CD14-positive monocyte (primary cell): ENCODE results near the gene LUC7L. TPM values are rescaled to one million over a fixed set of nuclear protein-coding genes. Genes with fewer than 3 reads are reported as not detected.

Experiments used
- DNase-seq, 3 donors: peaks; one replicate each; pipeline ENCODE4 v3.0.0-alpha.2; 2011 to 2022
- H2AFZ ChIP-seq: 2 replicates; pipeline ENCODE4 v1.6.0; 2012; ENCODE audit warnings: mild to moderate bottlenecking, low read depth, low read length, inconsistent platforms; ENCODE audit not compliant: insufficient read depth, poor library complexity, severe bottlenecking
- H3K27ac ChIP-seq, 2 donors: 1 replicate in 1 of 2; 2 replicates in 1 of 2; pipeline ENCODE4 v1.5.1; 2012 to 2013; ENCODE audit warnings: low read length in 2 of 2, control low read depth in 1 of 2, inconsistent platforms in 1 of 2, low read depth in 1 of 2, mild to moderate bottlenecking in 1 of 2
- H3K27me3 ChIP-seq, 2 donors: one replicate each; pipeline versions ENCODE4 v1.6.0 to v1.6.1; 2011 to 2013; ENCODE audit warnings: low read length in 2 of 2; ENCODE audit not compliant: control insufficient read depth in 2 of 2, insufficient read depth in 2 of 2
- H3K36me3 ChIP-seq, 2 donors: replicated peaks in 1 of 2; 1 replicate in 1 of 2; 2 replicates in 1 of 2; pipeline versions ENCODE4 v1.5.1 to v1.6.1; 2012 to 2013; ENCODE audit warnings: low read length in 2 of 2, control low read depth in 1 of 2, inconsistent platforms in 1 of 2, mild to moderate bottlenecking in 1 of 2; ENCODE audit not compliant: insufficient read depth in 2 of 2, control insufficient read depth in 1 of 2
- H3K4me1 ChIP-seq, 2 donors: 1 replicate in 1 of 2; 2 replicates in 1 of 2; pipeline versions ENCODE4 v1.5.1 to v1.6.1; 2012 to 2013; ENCODE audit warnings: low read length in 2 of 2, control low read depth in 1 of 2, inconsistent platforms in 1 of 2, mild to moderate bottlenecking in 1 of 2, moderate library complexity in 1 of 2; ENCODE audit not compliant: insufficient read depth in 2 of 2, control insufficient read depth in 1 of 2
- H3K4me2 ChIP-seq: replicated peaks from 2 replicates; pipeline ENCODE3; 2012; ENCODE audit warnings: low read length, moderate library complexity, mild to moderate bottlenecking; ENCODE audit not compliant: poor library complexity, severe bottlenecking; ENCODE audit errors: extremely low read depth
- H3K4me3 ChIP-seq, 3 experiments: fragments of 200-600 bp in 1 of 3; sonication (generic) in 1 of 3; replicated peaks in 1 of 3; 1 replicate in 2 of 3; 2 replicates in 1 of 3; pipeline ENCODE4 v1.5.1; 2011 to 2013; ENCODE audit warnings: low read length in 3 of 3, mild to moderate bottlenecking in 3 of 3, control low read depth in 2 of 3, low read depth in 2 of 3, inconsistent platforms in 1 of 3, moderate library complexity in 1 of 3
- H3K79me2 ChIP-seq: 2 replicates; pipeline ENCODE4 v1.6.0; 2012; ENCODE audit warnings: mild to moderate bottlenecking, control low read depth, inconsistent platforms, low read length, moderate library complexity; ENCODE audit not compliant: insufficient read depth
- H3K9ac ChIP-seq: 2 replicates; pipeline ENCODE4 v1.6.0; 2017; ENCODE audit warnings: low read length, mild to moderate bottlenecking; ENCODE audit not compliant: insufficient read depth, poor library complexity, severe bottlenecking
- H3K9me3 ChIP-seq, 2 donors: replicated peaks in 1 of 2; 1 replicate in 1 of 2; 2 replicates in 1 of 2; pipeline versions ENCODE4 v1.5.1 to v1.6.1; 2012 to 2013; ENCODE audit warnings: low read length in 2 of 2, control low read depth in 1 of 2; ENCODE audit not compliant: control insufficient read depth in 1 of 2, insufficient read depth in 1 of 2
- H4K20me1 ChIP-seq: 2 replicates; pipeline ENCODE4 v1.6.0; 2012; ENCODE audit warnings: mild to moderate bottlenecking, low read length, control low read depth, moderate library complexity; ENCODE audit not compliant: insufficient read depth
- H3K27ac Mint-ChIP-seq, 7 donors: one replicate each; pipeline ENCODE4 v1.8.0; 2020; ENCODE audit warnings: mild to moderate bottlenecking in 7 of 7, mixed read lengths in 7 of 7, moderate library complexity in 6 of 7, inconsistent platforms in 2 of 7
- H3K27me3 Mint-ChIP-seq, 3 donors: one replicate each; pipeline ENCODE4 v1.8.0; 2021 to 2022; ENCODE audit warnings: low read depth in 3 of 3, mild to moderate bottlenecking in 3 of 3, mixed read lengths in 3 of 3, moderate library complexity in 3 of 3, inconsistent platforms in 1 of 3
- H3K36me3 Mint-ChIP-seq, 2 donors: one replicate each; pipeline ENCODE4 v1.8.0; 2020; ENCODE audit warnings: mixed read lengths in 2 of 2, inconsistent platforms in 1 of 2, mild to moderate bottlenecking in 1 of 2
- H3K4me1 Mint-ChIP-seq: one replicate; pipeline ENCODE4 v1.8.0; 2020; ENCODE audit warnings: mild to moderate bottlenecking, mixed read lengths
- H3K4me3 Mint-ChIP-seq, 2 donors: one replicate each; pipeline ENCODE4 v1.8.0; 2020; ENCODE audit warnings: mild to moderate bottlenecking in 2 of 2, mixed read lengths in 2 of 2, moderate library complexity in 1 of 2
- H3K9me3 Mint-ChIP-seq, 7 donors: one replicate each; pipeline ENCODE4 v1.8.0; 2020 to 2022; ENCODE audit warnings: mixed read lengths in 7 of 7, mild to moderate bottlenecking in 6 of 7, moderate library complexity in 6 of 7, inconsistent platforms in 2 of 7
- WGBS: methylation state at CpG from one replicate; pipeline ENCODE4 v1.1.5; 2013; ENCODE audit warnings: missing lambda C conversion rate; ENCODE audit not compliant: insufficient coverage; 5-methylcytosine and 5-hydroxymethylcytosine counted together
- intact Hi-C, 2 donors: fragments of 100-400 bp; cut with micrococcal nuclease; formaldehyde crosslinking; loops; one replicate each; pipeline versions ENCODE4 v1.15.0 to v1.15.1; 2023
- polyA plus RNA-seq, 3 donors: library from polyadenylated mRNA; depleted of rRNA in 1 of 3; unstranded in 2 of 3; stranded (reverse) in 1 of 3; fragments of 300-500 nt in 2 of 3; fragments of >200 nt in 1 of 3; fragmentation: Illumina TruSeq in 2 of 3; gene quantifications; 1 replicate in 2 of 3; 2 replicates in 1 of 3; pipeline ENCODE4 v1.2.3, GENCODE V29; 2012 to 2021
- TF ChIP-seq, protein P1 (sequence below): fragments of 200-600 bp; IDR thresholded peaks from one replicate; pipeline ENCODE4 v1.8.0; 2022; ENCODE audit warnings: antibody characterized with exemption, mild to moderate bottlenecking

LUC7L gene
- polyA plus RNA-seq, 3 donors = 4.0 to 109 (median 4.6) TPM

DNA sequence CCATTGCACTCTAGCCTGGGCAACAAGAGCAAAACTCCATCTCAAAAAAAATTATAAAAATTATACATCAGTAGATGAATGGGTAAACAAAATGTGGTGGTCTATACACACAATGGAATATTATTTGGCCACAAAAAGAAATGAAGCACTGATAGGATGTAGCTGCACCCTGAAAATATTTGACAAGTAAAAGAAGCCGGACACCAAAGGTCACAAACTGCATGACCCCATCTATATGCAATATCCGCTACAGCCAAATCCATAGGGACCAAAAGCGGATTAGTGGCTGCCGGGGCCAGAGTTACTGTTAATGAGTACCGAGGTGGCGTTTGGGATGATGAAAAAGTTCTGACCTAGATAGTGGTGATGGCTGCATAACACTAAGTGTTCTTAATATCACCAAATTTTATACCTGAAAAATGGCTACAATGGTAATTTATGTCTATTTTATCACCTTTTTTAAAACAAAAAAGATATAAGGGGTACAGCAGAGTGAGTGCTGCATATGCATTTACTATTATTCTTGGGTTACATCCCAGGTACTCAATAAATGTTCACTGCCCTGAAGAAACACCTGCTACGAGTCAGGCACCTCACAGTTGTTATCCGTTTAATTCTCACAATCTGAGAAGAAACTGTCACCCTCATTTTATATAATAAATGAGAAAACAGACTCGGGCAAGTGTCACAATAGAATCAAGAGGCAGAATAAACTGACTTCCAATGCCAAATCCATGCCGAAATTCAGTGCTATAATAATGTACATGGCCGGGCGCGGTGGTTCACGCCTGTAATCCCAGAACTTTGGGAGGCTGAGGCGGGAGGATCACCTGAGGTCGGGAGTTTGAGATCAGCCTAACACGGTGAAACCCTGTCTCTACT lies 49.8 kb downstream of the LUC7L start:
- Histone ChIP-seq H3K79me2 (no peaks in the 10 kb centered on the region), H3K9ac (no peak overlapping the region), H3K9me3 (peaks cover 0 to 9% of the 10 kb centered on the region in 2 donors), H3K27ac (no peak overlapping the region), H2AFZ (no peak overlapping the region), H3K27me3 (peaks cover 39 to 60% of the 10 kb centered on the region in 2 donors), H3K4me1 (peaks cover 8 to 17% of the 10 kb centered on the region in 2 donors), H3K4me3 (no peak overlapping the region), H3K4me2 (no peak overlapping the region), H4K20me1 (no peaks in the 10 kb centered on the region), H3K36me3 (no peaks in the 10 kb centered on the region)
- H3K4me1 Mint-ChIP-seq = peaks cover 11% of the 10 kb centered on the region
- no peak for DNase-seq
- H3K4me3 Mint-ChIP-seq = peak overlapping the region in 1 of 2 donors; percentile 80
- peaks cover 48 to 67% (median 57%) of the 10 kb centered on the region in 3 donors for H3K27me3 Mint-ChIP-seq
- no peak overlapping the region for H3K27ac Mint-ChIP-seq
- H3K9me3 Mint-ChIP-seq = peaks cover 0 to 17% (median 3%) of the 10 kb centered on the region in 7 donors
- TF ChIP-seq, protein P1, sequence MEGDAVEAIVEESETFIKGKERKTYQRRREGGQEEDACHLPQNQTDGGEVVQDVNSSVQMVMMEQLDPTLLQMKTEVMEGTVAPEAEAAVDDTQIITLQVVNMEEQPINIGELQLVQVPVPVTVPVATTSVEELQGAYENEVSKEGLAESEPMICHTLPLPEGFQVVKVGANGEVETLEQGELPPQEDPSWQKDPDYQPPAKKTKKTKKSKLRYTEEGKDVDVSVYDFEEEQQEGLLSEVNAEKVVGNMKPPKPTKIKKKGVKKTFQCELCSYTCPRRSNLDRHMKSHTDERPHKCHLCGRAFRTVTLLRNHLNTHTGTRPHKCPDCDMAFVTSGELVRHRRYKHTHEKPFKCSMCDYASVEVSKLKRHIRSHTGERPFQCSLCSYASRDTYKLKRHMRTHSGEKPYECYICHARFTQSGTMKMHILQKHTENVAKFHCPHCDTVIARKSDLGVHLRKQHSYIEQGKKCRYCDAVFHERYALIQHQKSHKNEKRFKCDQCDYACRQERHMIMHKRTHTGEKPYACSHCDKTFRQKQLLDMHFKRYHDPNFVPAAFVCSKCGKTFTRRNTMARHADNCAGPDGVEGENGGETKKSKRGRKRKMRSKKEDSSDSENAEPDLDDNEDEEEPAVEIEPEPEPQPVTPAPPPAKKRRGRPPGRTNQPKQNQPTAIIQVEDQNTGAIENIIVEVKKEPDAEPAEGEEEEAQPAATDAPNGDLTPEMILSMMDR = no peak
- peaks cover 1 to 3% of the 10 kb centered on the region in 2 donors for H3K36me3 Mint-ChIP-seq
- WGBS = 87% methylated on average over 5 of the region's 17 CpGs
- intact Hi-C loops = no loop called here

DNA sequence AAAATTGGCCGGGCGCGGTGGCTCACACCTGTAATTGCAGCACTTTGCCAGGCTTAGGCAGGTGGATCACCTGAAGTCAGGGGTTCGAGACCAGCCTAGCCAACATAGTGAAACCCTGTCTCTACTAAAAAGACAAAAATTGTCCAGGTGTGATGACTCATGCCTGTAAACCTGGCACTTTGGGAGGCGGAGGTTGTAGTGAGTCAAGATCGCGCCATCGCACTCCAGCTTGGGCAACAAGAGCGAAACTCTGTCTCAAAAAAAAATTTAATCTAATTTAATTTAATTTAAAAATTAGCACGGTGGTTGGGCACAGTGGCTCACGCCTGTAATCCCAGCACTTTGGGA lies 50.6 kb downstream of the LUC7L start:
- H3K9me3 ChIP-seq = peaks cover 0 to 9% of the 10 kb centered on the region in 2 donors
- no peaks in the 10 kb centered on the region for H3K36me3 ChIP-seq
- no peaks in the 10 kb centered on the region for H3K79me2 ChIP-seq
- Mint-ChIP-seq H3K36me3 (peaks cover 3 to 4% of the 10 kb centered on the region in 2 donors), H3K9me3 (peaks cover 0 to 20% (median 4%) of the 10 kb centered on the region in 7 donors), H3K4me3 (peak overlapping the region in 1 of 2 donors; percentile 65), H3K27me3 (peaks cover 51 to 74% (median 64%) of the 10 kb centered on the region in 3 donors), H3K27ac (no peak overlapping the region), H3K4me1 (peaks cover 11% of the 10 kb centered on the region)
- intact Hi-C loops = no loop called here
- TF ChIP-seq, protein P1 = no peak
- H2AFZ ChIP-seq = no peak overlapping the region
- H3K27ac ChIP-seq = no peak overlapping the region
- H3K4me3 ChIP-seq = no peak overlapping the region
- DNase-seq = no peak
- H3K4me1 ChIP-seq = peaks cover 8 to 17% of the 10 kb centered on the region in 2 donors
- peaks cover 43 to 65% of the 10 kb centered on the region in 2 donors for H3K27me3 ChIP-seq
- WGBS = 74% methylated on average over 3 of the region's 11 CpGs
- no peak overlapping the region for H3K9ac ChIP-seq
- H3K4me2 ChIP-seq = no peak overlapping the region
- no peaks in the 10 kb centered on the region for H4K20me1 ChIP-seq
